OCI-LY3 (cell line): Measurements from ENCODE around the gene TEX264.

Experiments used
- H2AFZ ChIP-seq: fragments of 200-600, 300-600 bp; shearing (Covaris generic); 2 replicates; pipeline ENCODE4 v1.6.0; 2014; ENCODE audit warnings: antibody characterized with exemption, low read depth, low read length
- H3K27ac ChIP-seq: fragments of 200-600, 300-600 bp; sonication (generic); 2 replicates; pipeline ENCODE4 v1.5.1; 2014; ENCODE audit warnings: mild to moderate bottlenecking, low read length, moderate library complexity, mixed read lengths
- H3K27me3 ChIP-seq: fragments of 200-600, 300-600 bp; sonication (generic); 2 replicates; pipeline ENCODE4 v1.6.1; 2014; ENCODE audit warnings: low read depth, low read length, mixed read lengths
- H3K36me3 ChIP-seq: fragments of 200-600, 300-600 bp; sonication (generic); replicated peaks from 2 replicates; pipeline ENCODE3; 2014; ENCODE audit warnings: low read depth, low read length, mixed read lengths
- H3K4me1 ChIP-seq: fragments of 300-600, 200-600 bp; sonication (generic); 2 replicates; pipeline ENCODE4 v1.6.1; 2014; ENCODE audit warnings: low read length, mixed read lengths
- H3K4me2 ChIP-seq: fragments of 200-600, 300-600 bp; sonication (generic); 2 replicates; pipeline ENCODE4 v1.6.1; 2014; ENCODE audit warnings: low read length, mixed read lengths
- H3K4me3 ChIP-seq: fragments of 300-600, 200-600 bp; sonication (generic); 2 replicates; pipeline ENCODE4 v1.5.1; 2014; ENCODE audit warnings: antibody characterized with exemption, mild to moderate bottlenecking, low read length, moderate library complexity
- H3K79me2 ChIP-seq: fragments of 300-600, 200-600 bp; shearing (Covaris generic); 2 replicates; pipeline ENCODE4 v1.6.1; 2014; ENCODE audit warnings: mild to moderate bottlenecking, low read length, mixed read lengths
- H3K9ac ChIP-seq: fragments of 300-600, 200-600 bp; shearing (Covaris generic); 2 replicates; pipeline ENCODE4 v1.6.0; 2014; ENCODE audit warnings: mild to moderate bottlenecking, low read length, moderate library complexity
- H3K9me3 ChIP-seq: fragments of 200-600, 300-600 bp; shearing (Covaris generic); 2 replicates; pipeline ENCODE4 v1.6.1; 2014; ENCODE audit warnings: low read length, mixed read lengths; ENCODE audit not compliant: insufficient read depth
- H4K20me1 ChIP-seq: fragments of 200-600, 300-600 bp; sonication (generic); 2 replicates; pipeline ENCODE4 v1.6.1; 2016; ENCODE audit warnings: low read length, mixed read lengths; ENCODE audit not compliant: insufficient read depth
- EZH2phosphoT487 ChIP-seq: fragments of 200-600 bp; shearing (Covaris generic); IDR thresholded peaks from 2 replicates; pipeline ENCODE4 v1.6.1; 2018; ENCODE audit warnings: antibody characterized with exemption, mixed run types, low read depth
- TF ChIP-seq, protein P1 (sequence below): fragments of 200-600, 300-600 bp; sonication (generic); IDR thresholded peaks from 2 replicates; pipeline ENCODE4 v1.5.1; 2014; ENCODE audit warnings: antibody characterized with exemption, low read length, low read depth

Gene TEX264

DNA sequence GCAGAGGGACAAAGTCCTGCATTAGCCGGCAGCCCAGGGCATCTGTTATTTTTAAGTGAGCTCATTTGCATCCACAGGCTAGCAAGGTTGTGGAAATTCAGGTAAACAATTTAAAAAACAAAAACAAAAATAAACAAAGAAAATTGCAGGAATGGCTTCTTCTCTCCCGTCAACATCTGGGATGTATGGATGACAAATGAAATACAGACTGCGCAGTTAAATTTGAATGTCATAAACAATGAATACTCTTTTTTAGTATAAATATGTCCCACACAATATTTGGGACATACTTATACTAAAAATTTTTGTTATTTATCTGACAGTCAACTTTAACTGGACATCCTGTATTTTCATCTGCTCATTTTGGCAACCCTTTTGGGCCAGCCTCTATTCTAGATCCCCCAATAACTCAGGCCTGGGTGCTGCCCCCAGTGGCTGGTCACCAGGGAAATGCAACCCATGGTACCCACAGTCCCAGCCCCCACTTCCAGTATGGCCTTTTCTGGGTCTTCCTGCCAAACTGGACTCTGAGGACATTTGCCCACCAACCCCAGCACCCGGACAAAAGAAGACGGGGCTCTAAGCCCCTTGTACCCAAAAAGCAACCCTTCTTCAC, 48.5 kb downstream of the TEX264 start:
- H3K79me2 ChIP-seq = no peaks in the 10 kb centered on the region
- no peak overlapping the region for H3K4me3 ChIP-seq
- no peaks in the 10 kb centered on the region for H3K9me3 ChIP-seq
- H3K27me3 ChIP-seq = no peaks in the 10 kb centered on the region
- no peak for TF ChIP-seq EZH2phosphoT487
- TF ChIP-seq, protein P1, sequence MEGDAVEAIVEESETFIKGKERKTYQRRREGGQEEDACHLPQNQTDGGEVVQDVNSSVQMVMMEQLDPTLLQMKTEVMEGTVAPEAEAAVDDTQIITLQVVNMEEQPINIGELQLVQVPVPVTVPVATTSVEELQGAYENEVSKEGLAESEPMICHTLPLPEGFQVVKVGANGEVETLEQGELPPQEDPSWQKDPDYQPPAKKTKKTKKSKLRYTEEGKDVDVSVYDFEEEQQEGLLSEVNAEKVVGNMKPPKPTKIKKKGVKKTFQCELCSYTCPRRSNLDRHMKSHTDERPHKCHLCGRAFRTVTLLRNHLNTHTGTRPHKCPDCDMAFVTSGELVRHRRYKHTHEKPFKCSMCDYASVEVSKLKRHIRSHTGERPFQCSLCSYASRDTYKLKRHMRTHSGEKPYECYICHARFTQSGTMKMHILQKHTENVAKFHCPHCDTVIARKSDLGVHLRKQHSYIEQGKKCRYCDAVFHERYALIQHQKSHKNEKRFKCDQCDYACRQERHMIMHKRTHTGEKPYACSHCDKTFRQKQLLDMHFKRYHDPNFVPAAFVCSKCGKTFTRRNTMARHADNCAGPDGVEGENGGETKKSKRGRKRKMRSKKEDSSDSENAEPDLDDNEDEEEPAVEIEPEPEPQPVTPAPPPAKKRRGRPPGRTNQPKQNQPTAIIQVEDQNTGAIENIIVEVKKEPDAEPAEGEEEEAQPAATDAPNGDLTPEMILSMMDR = no peak; the same call in 1 of the 2 replicates
- peak overlapping the region; percentile 27 for H3K4me2 ChIP-seq
- H2AFZ ChIP-seq = no peak overlapping the region
- H3K9ac ChIP-seq = no peak overlapping the region
- no peaks in the 10 kb centered on the region for H4K20me1 ChIP-seq
- H3K36me3 ChIP-seq = no peaks in the 10 kb centered on the region
- H3K4me1 ChIP-seq = peaks cover 41% of the 10 kb centered on the region
- H3K27ac ChIP-seq = no peak overlapping the region

DNA sequence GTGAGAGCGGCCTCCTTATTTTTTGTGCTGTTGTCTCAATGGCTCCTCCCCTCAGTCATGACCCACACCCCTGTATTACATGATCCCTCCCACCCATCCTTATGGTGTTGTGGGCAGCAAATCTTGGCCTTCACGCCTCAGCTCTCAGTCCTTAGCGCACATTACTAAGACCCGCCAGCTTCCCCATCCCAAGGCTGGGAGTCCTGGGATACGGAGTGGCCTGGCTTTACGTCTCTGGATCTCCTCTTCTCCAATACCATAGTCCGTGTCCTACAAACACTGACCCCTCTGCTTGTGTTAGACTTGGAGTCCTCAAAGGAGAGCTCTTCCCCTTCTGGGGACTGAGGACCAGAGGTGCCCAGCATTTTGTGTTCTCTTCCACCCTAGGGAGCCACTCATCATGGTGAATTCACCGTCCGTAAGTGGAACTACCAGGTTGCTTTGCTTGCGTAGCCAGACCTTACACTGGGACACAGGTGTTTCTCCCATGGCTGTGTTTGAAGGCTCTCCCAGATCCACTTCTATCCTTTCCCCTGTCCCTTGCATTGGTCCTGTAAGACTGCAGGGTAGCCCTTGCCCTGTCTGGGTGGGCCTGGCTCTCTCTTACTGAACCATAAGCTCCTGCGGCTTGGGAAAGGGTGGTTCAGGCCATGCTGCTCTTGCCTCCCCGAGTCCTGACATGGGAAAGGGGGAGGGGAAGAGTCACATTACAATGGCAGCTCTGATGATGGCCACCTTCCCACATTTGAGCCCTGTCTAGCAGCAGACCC, 49.4 kb downstream of the TEX264 start:
- Histone ChIP-seq H3K4me2 (no peak overlapping the region), H3K27ac (no peak overlapping the region), H4K20me1 (no peaks in the 10 kb centered on the region), H3K9me3 (no peaks in the 10 kb centered on the region), H3K79me2 (no peaks in the 10 kb centered on the region), H3K9ac (no peak overlapping the region), H3K27me3 (no peaks in the 10 kb centered on the region), H3K4me1 (peaks cover 41% of the 10 kb centered on the region), H3K4me3 (no peak overlapping the region), H3K36me3 (no peaks in the 10 kb centered on the region), H2AFZ (no peak overlapping the region)
- TF ChIP-seq, protein P1 = no peak
- TF ChIP-seq EZH2phosphoT487 = no peak

GRCh38 chr3:51721062-51721745, 50.2 kb downstream of the TEX264 start:
- TF ChIP-seq, protein P1 = no peak
- TF ChIP-seq EZH2phosphoT487 = no peak
- no peaks in the 10 kb centered on the region for H3K27me3 ChIP-seq
- no peak overlapping the region for H3K4me2 ChIP-seq
- H3K79me2 ChIP-seq = no peaks in the 10 kb centered on the region
- H4K20me1 ChIP-seq = no peaks in the 10 kb centered on the region
- peaks cover 41% of the 10 kb centered on the region for H3K4me1 ChIP-seq
- no peak overlapping the region for H3K4me3 ChIP-seq
- H3K9me3 ChIP-seq = no peaks in the 10 kb centered on the region
- H3K36me3 ChIP-seq = no peaks in the 10 kb centered on the region
- H3K9ac ChIP-seq = no peak overlapping the region
- no peak overlapping the region for H3K27ac ChIP-seq
- H2AFZ ChIP-seq = peak overlapping the region; percentile 35; the same call in 1 of the 2 replicates

- H3K4me3 ChIP-seq = no peak overlapping the region
- TF ChIP-seq, protein P1 = peak; percentile 34
- no peak for TF ChIP-seq EZH2phosphoT487
- H3K36me3 ChIP-seq = no peaks in the 10 kb centered on the region
- peaks cover 34% of the 10 kb centered on the region for H3K4me1 ChIP-seq
- no peak overlapping the region for H3K27ac ChIP-seq
- H3K79me2 ChIP-seq = no peaks in the 10 kb centered on the region
- no peaks in the 10 kb centered on the region for H4K20me1 ChIP-seq
- H3K4me2 ChIP-seq = no peak overlapping the region
- no peaks in the 10 kb centered on the region for H3K9me3 ChIP-seq
- no peak overlapping the region for H3K9ac ChIP-seq
- H3K27me3 ChIP-seq = no peaks in the 10 kb centered on the region
- no peak overlapping the region for H2AFZ ChIP-seq
These were observed 51.3 kb downstream of the TEX264 start for GRCh38 chr3:51722362-51722761.
